ENCODE data around the gene MAB21L1. TPM values are rescaled to one million over a fixed set of nuclear protein-coding genes. Genes with fewer than 3 reads are reported as not detected.

The MAB21L1 gene
- total RNA-seq, 1 donor from 2014 or later = 48.7 TPM

DNA sequence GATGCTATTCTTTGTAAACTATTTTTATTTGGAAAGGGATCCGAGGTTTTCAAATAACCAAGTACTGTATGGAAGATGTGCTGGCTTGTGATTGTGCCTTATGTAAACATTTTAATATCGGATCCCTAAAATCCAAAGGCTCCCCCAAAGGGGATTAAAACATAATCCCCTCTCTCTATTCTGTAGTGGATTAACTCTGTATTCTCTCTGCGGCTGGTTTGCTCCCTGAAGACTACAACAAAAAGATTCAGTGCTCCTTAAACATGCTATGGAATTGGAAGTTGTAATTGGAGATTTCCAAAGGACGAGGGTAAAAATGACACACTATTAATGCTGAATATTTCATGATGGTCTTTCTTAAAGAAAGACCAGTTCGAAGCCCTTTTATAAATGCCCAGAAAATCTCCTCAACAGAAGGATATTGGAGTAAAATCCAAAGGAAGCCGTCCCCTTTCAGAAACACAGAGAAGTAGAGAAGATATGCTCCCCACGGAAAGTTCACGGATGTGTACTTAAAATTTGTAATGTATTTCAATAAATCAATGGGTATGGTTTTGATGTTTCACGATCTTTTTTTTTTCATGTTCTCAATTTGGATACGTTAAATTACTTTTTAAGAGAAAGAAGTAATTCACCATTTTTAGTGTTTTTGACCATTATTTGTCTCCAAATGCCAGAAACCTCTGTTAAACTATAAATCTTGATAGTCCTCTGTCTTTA lies 6.5 kb downstream of the MAB21L1 start:
- H3K9me3 Mint-ChIP-seq (ENCODE audit: unreplicated experiment) = peaks cover 26% of the 10 kb centered on the region
- H3K27me3 Mint-ChIP-seq (ENCODE audit: unreplicated experiment) = peaks cover 10% of the 10 kb centered on the region
- DNase-seq = no peak
- peaks cover 10% of the 10 kb centered on the region for H3K36me3 Mint-ChIP-seq (ENCODE audit: unreplicated experiment)
- peaks cover 9% of the 10 kb centered on the region for H3K4me1 Mint-ChIP-seq (ENCODE audit: low read depth, unreplicated experiment)
- peak overlapping the region; percentile 95 for H3K27ac Mint-ChIP-seq (ENCODE audit: unreplicated experiment)
- H3K4me3 Mint-ChIP-seq (ENCODE audit: unreplicated experiment) = peak overlapping the region; percentile 86
- TF ChIP-seq, protein P1, sequence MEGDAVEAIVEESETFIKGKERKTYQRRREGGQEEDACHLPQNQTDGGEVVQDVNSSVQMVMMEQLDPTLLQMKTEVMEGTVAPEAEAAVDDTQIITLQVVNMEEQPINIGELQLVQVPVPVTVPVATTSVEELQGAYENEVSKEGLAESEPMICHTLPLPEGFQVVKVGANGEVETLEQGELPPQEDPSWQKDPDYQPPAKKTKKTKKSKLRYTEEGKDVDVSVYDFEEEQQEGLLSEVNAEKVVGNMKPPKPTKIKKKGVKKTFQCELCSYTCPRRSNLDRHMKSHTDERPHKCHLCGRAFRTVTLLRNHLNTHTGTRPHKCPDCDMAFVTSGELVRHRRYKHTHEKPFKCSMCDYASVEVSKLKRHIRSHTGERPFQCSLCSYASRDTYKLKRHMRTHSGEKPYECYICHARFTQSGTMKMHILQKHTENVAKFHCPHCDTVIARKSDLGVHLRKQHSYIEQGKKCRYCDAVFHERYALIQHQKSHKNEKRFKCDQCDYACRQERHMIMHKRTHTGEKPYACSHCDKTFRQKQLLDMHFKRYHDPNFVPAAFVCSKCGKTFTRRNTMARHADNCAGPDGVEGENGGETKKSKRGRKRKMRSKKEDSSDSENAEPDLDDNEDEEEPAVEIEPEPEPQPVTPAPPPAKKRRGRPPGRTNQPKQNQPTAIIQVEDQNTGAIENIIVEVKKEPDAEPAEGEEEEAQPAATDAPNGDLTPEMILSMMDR (IDR thresholded peaks at IDR 0.05; ENCODE audit: partially characterized antibody, unreplicated experiment) = no peak

DNA sequence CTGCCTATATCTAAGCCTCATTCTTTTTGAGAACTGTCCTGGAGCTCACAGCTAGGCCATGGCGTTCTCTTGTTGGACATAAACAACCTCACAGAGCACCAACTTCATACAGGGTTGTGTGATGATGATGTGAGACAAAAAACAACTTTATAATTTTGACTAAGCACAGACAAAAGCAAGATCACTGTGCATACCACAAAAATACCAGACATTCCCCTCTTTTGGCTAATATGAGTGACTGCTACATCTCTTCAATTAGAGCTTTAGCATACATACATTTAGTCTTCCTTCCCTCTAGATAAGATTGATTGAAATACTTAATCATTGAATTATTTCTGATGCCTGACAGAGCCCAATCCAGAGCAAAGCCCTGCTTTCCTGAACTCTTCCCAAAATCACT lies 8.3 kb downstream of the MAB21L1 start:
- Mint-ChIP-seq H3K27me3 (ENCODE audit: unreplicated experiment) (peaks cover 12% of the 10 kb centered on the region), H3K9me3 (ENCODE audit: unreplicated experiment) (peaks cover 17% of the 10 kb centered on the region), H3K36me3 (ENCODE audit: unreplicated experiment) (peaks cover 4% of the 10 kb centered on the region), H3K4me1 (ENCODE audit: low read depth, unreplicated experiment) (peaks cover 9% of the 10 kb centered on the region), H3K4me3 (ENCODE audit: unreplicated experiment) (peak overlapping the region; percentile 12), H3K27ac (ENCODE audit: unreplicated experiment) (no peak overlapping the region)
- DNase-seq = no peak
- TF ChIP-seq, protein P1 (IDR thresholded peaks at IDR 0.05; ENCODE audit: partially characterized antibody, unreplicated experiment) = no peak

DNA sequence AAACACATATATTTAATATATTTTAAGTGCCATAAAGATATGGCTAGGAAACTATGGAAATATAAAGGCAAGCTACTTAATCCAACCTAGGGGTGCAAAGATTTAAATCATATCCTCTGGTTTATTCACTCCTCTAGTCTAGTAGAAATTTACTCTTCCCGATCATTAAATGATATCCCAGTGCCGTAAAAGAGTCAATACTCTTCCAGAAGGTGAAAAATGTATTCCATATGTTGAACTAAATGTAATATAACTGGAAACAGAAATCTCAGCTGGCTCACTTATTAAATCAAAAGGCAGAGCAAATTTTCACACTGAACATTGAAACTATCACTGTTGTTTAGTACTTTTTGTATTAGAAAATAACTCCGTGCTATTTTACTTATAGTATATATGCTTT lies 11.1 kb downstream of the MAB21L1 start:
- peaks cover 6% of the 10 kb centered on the region for H3K4me1 Mint-ChIP-seq (ENCODE audit: low read depth, unreplicated experiment)
- no peak overlapping the region for H3K4me3 Mint-ChIP-seq (ENCODE audit: unreplicated experiment)
- no peak overlapping the region for H3K27ac Mint-ChIP-seq (ENCODE audit: unreplicated experiment)
- peaks cover 4% of the 10 kb centered on the region for H3K27me3 Mint-ChIP-seq (ENCODE audit: unreplicated experiment)
- peaks cover 4% of the 10 kb centered on the region for H3K9me3 Mint-ChIP-seq (ENCODE audit: unreplicated experiment)
- TF ChIP-seq, protein P1 (IDR thresholded peaks at IDR 0.05; ENCODE audit: partially characterized antibody, unreplicated experiment) = no peak
- DNase-seq = no peak
- H3K36me3 Mint-ChIP-seq (ENCODE audit: unreplicated experiment) = no peaks in the 10 kb centered on the region

DNA sequence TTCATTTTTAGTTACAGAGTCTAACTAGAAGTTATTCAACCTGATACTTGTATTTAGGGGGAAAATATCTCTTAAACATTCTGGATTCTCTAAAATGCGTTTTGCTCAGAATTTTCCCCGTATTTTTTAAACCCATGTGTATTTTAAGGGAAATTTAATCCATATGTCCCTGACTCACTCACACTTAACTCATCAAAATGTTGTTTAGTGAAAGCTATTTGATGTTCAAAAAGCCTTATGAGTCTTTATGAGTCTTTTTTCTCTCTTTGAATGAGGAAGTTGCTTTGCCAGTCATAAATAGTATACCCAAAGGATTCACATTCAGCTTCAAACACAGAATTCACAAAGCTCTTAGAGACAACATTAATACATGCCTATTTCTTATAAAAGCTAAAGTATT lies 16.4 kb downstream of the MAB21L1 start:
- Mint-ChIP-seq H3K9me3 (ENCODE audit: unreplicated experiment) (no peaks in the 10 kb centered on the region), H3K27ac (ENCODE audit: unreplicated experiment) (no peak overlapping the region), H3K4me3 (ENCODE audit: unreplicated experiment) (no peak overlapping the region), H3K36me3 (ENCODE audit: unreplicated experiment) (no peaks in the 10 kb centered on the region), H3K4me1 (ENCODE audit: low read depth, unreplicated experiment) (no peaks in the 10 kb centered on the region), H3K27me3 (ENCODE audit: unreplicated experiment) (peaks cover 5% of the 10 kb centered on the region)
- TF ChIP-seq, protein P1 (IDR thresholded peaks at IDR 0.05; ENCODE audit: partially characterized antibody, unreplicated experiment) = no peak
- DNase-seq = no peak

DNA sequence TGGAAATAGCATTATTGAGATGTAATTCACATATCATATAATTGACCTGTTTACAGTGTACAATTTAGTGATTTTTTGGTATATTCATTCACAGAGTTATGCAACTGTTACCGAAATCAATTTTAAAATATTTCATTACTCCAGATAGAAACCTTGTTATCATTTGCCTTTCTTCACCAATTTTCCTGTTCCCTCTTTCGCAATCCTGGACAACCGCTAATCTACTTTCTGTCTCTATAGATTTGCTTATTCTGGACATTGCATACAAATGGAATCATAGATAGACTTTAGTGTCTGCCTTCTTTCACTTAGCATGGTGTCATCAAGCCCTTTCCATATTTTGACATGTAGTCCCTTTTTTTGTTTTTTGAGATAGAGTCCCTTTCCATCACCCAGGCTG lies 19.2 kb downstream of the MAB21L1 start:
- Mint-ChIP-seq H3K4me3 (ENCODE audit: unreplicated experiment) (no peak overlapping the region), H3K4me1 (ENCODE audit: low read depth, unreplicated experiment) (no peaks in the 10 kb centered on the region), H3K27ac (ENCODE audit: unreplicated experiment) (no peak overlapping the region), H3K9me3 (ENCODE audit: unreplicated experiment) (no peaks in the 10 kb centered on the region), H3K36me3 (ENCODE audit: unreplicated experiment) (no peaks in the 10 kb centered on the region), H3K27me3 (ENCODE audit: unreplicated experiment) (peaks cover 2% of the 10 kb centered on the region)
- TF ChIP-seq, protein P1 (IDR thresholded peaks at IDR 0.05; ENCODE audit: partially characterized antibody, unreplicated experiment) = no peak
- DNase-seq = no peak

Measured in glutamatergic neuron (in vitro differentiated cells).